GM18526 (cell line): Measurements from ENCODE around the gene RRP1.

Experiments
- POLR2A ChIP-seq: IDR thresholded peaks from 3 replicates; pipeline ENCODE4 v1.6.1; 2011; ENCODE audit not compliant: insufficient read length; ENCODE audit errors: extremely low read depth

Gene RRP1

GRCh38 chr21:43782431-43783097 is 6.8 kb upstream of the RRP1 start:
- no peak for TF ChIP-seq POLR2A

DNA sequence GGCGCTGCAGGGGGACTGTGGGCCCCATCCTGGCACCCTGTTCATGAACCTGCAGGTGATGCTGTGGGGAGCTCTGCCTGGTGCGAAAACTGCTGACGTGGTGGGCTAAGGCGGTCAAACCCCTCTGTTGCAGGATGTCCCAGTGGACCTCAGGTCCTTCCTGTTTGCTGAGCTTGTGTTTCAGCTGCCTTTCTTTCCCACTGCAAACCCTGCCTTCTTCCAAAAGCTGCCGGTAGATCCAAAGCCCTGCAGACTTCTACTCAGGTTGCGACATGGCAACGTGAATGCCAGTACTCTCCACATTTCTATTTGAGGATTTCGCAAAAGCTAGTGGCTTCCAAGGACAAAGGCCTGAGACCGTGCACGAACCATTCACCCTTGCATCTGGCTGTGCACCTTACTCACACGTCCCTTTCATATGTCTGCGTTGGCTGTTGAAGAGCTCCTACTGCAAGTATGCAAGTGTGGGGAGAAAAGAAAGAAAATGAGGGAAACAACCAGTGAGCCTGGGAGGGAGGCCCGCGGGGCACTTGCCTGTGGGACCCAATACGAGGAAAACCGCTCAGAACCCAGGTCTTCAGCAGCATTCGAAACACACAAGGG is 6.2 kb upstream of the RRP1 start:
- no peak for TF ChIP-seq POLR2A

- no peak for TF ChIP-seq POLR2A
These were observed 4.2 kb upstream of the RRP1 start for GRCh38 chr21:43785134-43785533.

DNA sequence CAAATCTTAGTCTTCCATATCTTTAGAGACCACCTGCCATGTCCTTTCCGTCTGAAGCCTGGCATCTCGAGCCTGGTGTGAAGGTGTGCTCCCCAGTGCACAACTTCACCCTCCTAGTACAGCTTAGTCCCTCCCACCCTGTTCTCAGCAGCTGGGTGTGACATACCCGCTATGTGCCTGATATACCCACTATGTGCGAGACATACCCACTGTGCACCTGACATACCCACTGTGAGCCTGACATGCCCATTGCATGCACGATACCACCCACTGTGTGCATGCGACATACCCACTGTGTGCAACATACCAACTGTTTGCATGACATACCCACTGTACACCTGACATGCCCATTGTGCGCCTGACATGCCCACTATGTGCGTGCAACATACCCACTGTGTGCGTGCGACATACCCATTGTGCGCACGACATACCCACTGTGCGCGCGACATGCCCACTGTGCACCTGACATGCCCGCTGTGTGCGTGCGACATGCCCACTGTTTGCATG is 3.0 kb upstream of the RRP1 start:
- no peak for TF ChIP-seq POLR2A

DNA sequence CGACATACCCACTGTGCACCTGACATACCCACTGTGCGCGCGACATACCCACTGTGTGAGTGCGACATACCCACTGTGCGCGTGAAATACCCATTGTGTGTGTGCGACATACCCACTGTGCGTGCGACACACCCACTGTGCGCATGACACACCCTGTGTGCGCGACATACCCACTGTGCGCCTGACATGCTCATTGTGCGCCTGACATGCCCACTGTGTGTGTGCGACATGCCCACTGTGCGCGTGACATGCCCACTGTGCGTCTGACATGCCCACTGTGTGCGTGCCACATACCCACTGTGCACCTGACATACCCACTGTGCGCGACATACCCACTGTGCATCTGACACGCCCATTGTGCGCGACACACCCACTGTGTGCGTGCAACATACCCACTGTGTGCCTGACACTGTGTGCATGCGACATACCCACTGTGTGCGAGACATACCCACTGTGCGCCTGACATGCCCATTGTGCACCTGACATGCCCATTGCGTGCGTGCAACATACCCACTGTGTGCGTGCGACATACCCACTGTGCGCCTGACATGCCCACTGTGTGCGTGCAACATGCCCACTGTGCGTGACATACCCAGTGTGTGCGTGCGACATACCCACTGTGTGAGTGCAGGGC is 2.5 kb upstream of the RRP1 start:
- TF ChIP-seq POLR2A = no peak

- TF ChIP-seq POLR2A = no peak
These were observed 690 bp downstream of the RRP1 start for GRCh38 chr21:43790010-43790524.

DNA sequence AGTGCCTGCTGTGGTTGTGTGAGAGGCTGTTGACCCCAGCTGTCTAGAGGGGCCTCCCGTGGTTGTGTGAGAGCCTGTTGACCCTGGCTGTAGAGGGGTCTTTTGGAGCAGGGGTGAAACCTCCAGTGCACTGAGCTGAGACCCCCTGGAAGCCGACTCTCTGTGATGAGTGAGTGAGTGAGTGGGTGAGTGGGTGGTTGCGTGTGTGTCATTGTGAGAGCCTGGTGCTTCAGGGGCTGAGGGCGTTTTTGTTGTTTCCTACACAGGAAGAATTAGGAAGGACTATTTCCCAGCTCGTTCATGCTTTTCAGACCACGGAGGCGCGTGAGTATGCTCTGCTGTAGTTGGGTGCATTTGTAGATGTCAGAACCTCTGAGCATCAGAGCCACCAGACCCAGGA is 3.0 kb downstream of the RRP1 start:
- TF ChIP-seq POLR2A = no peak

DNA sequence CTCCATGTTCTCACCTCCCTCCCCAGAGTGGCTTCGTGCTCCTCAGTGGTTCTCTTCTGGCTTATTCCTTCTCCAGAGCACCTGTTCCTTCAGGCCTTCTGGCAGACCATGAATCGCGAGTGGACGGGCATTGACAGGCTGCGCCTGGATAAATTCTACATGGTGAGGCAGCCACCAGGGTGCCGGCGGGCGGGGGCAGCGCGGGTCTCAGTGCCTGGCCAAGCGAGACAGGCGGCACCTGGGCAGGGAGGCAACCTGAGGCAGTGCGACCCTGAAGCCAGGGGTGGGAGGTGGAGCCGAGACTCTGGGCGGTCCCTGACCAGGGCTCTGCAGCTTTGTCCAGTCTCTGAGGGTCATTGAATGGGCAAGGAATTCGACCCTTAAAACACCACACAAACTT is 3.9 kb downstream of the RRP1 start:
- TF ChIP-seq POLR2A = no peak

- no peak for TF ChIP-seq POLR2A
These were observed 4.9 kb downstream of the RRP1 start for GRCh38 chr21:43794311-43794710.

- TF ChIP-seq POLR2A = no peak
These were observed 5.5 kb downstream of the RRP1 start for GRCh38 chr21:43794857-43795256.

GRCh38 chr21:43797415-43797814 is 8.0 kb downstream of the RRP1 start:
- TF ChIP-seq POLR2A = no peak

- TF ChIP-seq POLR2A = no peak
These were observed 8.7 kb downstream of the RRP1 start for GRCh38 chr21:43797925-43798715.

DNA sequence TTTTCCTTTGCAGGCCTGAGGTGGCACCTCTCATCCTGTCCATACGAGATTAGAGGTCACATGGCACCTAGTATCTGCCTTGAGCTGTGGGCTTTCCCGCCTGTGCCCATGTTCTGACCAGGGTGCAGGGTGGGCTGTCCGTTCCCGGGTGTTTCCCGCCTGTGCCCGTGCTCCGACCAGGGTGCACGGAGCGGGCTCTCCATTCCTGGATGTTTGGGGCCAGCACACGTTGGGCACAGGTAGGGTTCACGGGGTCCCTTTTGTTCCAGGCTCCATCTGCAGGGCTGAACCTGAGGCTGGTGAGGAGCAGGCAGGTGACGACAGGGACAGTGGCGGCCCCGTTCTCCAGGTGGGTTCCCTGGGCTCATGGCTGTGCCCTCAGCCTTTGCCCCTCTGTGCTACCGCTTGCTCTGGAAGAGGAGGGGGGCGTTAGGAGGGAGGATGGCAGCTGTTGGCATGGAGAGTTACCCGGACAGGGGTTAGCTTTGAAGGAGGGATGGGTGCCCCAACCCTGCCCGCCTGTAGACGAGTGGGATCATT is 10.0 kb downstream of the RRP1 start:
- TF ChIP-seq POLR2A = no peak

GRCh38 chr21:43800124-43800523 is 10.7 kb downstream of the RRP1 start:
- no peak for TF ChIP-seq POLR2A

GRCh38 chr21:43800566-43800965 is 11.2 kb downstream of the RRP1 start:
- TF ChIP-seq POLR2A = no peak
